ENCODE results near the gene MED29. TPM values are rescaled to one million over a fixed set of nuclear protein-coding genes. Genes with fewer than 3 reads are reported as not detected.
A peak's percentile ranks its signal among the peaks of the same experiment; 100 is the strongest.

Gene MED29
- total RNA-seq, 2 experiments from 2014 or later, result 32.3 to 34.5 TPM

GRCh38 chr19:39432677-39433025, 41.5 kb downstream of the MED29 start:
- no peaks in the 10 kb centered on the region for H3K9me3 Mint-ChIP-seq
- peaks cover 67% of the 10 kb centered on the region for H3K4me1 Mint-ChIP-seq
- peak overlapping the region; percentile 98 for H3K27ac Mint-ChIP-seq
- H3K36me3 Mint-ChIP-seq (ENCODE audit: low read depth), result peaks cover 45% of the 10 kb centered on the region
- H3K27me3 Mint-ChIP-seq, result no peaks in the 10 kb centered on the region
- POLR2A ChIA-PET, result interaction anchor here (0.9 to 6.8 kb wide), 8 partner anchors 13 to 97 kb away, joined by 3 to 157 read pairs (median 4); partner anchors contain the start of genes GMFG, MED29, SAMD4B and ZFP36
- H3K4me3 Mint-ChIP-seq, result no peak overlapping the region
- DNase-seq, result no peak
- CTCF ChIA-PET, result interaction anchor here (1.1 kb wide), 1 partner anchor 34 kb away, joined by 3 read pairs; no protein-coding TSS in a partner anchor

GRCh38 chr19:39433480-39434079, 42.4 kb downstream of the MED29 start:
- ChIA-PET CTCF (interaction anchor here (0.7 to 0.9 kb wide), 2 partner anchors 22 to 35 kb away, joined by 3 read pairs; no protein-coding TSS in a partner anchor), POLR2A (interaction anchor here (1.1 to 6.8 kb wide), 7 partner anchors 12 to 98 kb away, joined by 3 to 157 read pairs (median 13); partner anchors contain the start of genes GMFG, MED29, PAF1 and SUPT5H)
- peak overlapping the region; percentile 98 for H3K27ac Mint-ChIP-seq
- peak overlapping the region; percentile 99 for H3K4me3 Mint-ChIP-seq
- H3K4me1 Mint-ChIP-seq, result peaks cover 67% of the 10 kb centered on the region
- H3K9me3 Mint-ChIP-seq, result no peaks in the 10 kb centered on the region
- H3K27me3 Mint-ChIP-seq, result no peaks in the 10 kb centered on the region
- peaks cover 45% of the 10 kb centered on the region for H3K36me3 Mint-ChIP-seq (ENCODE audit: low read depth)
- DNase-seq, result no peak

GRCh38 chr19:39434123-39435076, 43.2 kb downstream of the MED29 start:
- H3K9me3 Mint-ChIP-seq, result no peaks in the 10 kb centered on the region
- no peaks in the 10 kb centered on the region for H3K27me3 Mint-ChIP-seq
- peak overlapping the region; percentile 98 for H3K27ac Mint-ChIP-seq
- no peak for DNase-seq
- CTCF ChIA-PET, result interaction anchor here (0.6 to 1.9 kb wide), 14 partner anchors 11 to 536 kb away, joined by 3 to 25 read pairs (median 8); partner anchors contain the start of genes EID2B, GMFG, MED29 and PAF1
- peaks cover 65% of the 10 kb centered on the region for H3K4me1 Mint-ChIP-seq
- peaks cover 45% of the 10 kb centered on the region for H3K36me3 Mint-ChIP-seq (ENCODE audit: low read depth)
- POLR2A ChIA-PET, result interaction anchor here (1.0 to 6.8 kb wide), 20 partner anchors 8 to 222 kb away, joined by 3 to 157 read pairs (median 14); partner anchors contain the start of genes EID2B, GMFG, MED29 and PAF1
- peak overlapping the region; percentile 99 for H3K4me3 Mint-ChIP-seq

- H3K36me3 Mint-ChIP-seq (ENCODE audit: low read depth), result peaks cover 44% of the 10 kb centered on the region
- POLR2A ChIA-PET, result interaction anchor here (0.6 to 6.8 kb wide), 46 partner anchors 9 to 1829 kb away, joined by 3 to 157 read pairs (median 5); partner anchors contain the start of genes ACTN4, EID2, EID2B and GMFG
- CTCF ChIA-PET, result interaction anchor here (0.6 to 1.9 kb wide), 17 partner anchors 9 to 535 kb away, joined by 3 to 25 read pairs (median 5); partner anchors contain the start of genes EID2B, GMFG, MED29 and PAF1
- peak within 1 kb of the TSS; percentile 98 for H3K27ac Mint-ChIP-seq
- peak; percentile 99 for DNase-seq
- no peaks in the 10 kb centered on the region for H3K27me3 Mint-ChIP-seq
- H3K4me3 Mint-ChIP-seq, result peak within 1 kb of the TSS; percentile 99
- no peaks in the 10 kb centered on the region for H3K9me3 Mint-ChIP-seq
- peaks cover 64% of the 10 kb centered on the region for H3K4me1 Mint-ChIP-seq
Measured at GRCh38 chr19:39435499-39436349, 44.5 kb downstream of the MED29 start, which contains the start of gene RPS16. Gene RPS16 (minus strand): TSS chr19:39435949. CDS start chr19:39435895, 54 bp downstream.

GRCh38 chr19:39436350-39436716, 45.2 kb downstream of the MED29 start:
- peak overlapping the region; percentile 98 for H3K27ac Mint-ChIP-seq
- H3K4me1 Mint-ChIP-seq, result peaks cover 61% of the 10 kb centered on the region
- H3K36me3 Mint-ChIP-seq (ENCODE audit: low read depth), result peaks cover 38% of the 10 kb centered on the region
- H3K9me3 Mint-ChIP-seq, result no peaks in the 10 kb centered on the region
- POLR2A ChIA-PET, result interaction anchor here (0.6 to 6.8 kb wide), 45 partner anchors 9 to 1828 kb away, joined by 3 to 157 read pairs (median 5); partner anchors contain the start of genes ACTN4, EID2, EID2B and GMFG
- no peak for DNase-seq
- no peaks in the 10 kb centered on the region for H3K27me3 Mint-ChIP-seq
- peak overlapping the region; percentile 99 for H3K4me3 Mint-ChIP-seq
- CTCF ChIA-PET, result interaction anchor here (0.9 to 1.9 kb wide), 15 partner anchors 9 to 534 kb away, joined by 3 to 25 read pairs (median 6); partner anchors contain the start of genes EID2B, GMFG, MED29 and PAF1

- POLR2A ChIA-PET, result interaction anchor here (1.0 kb wide), 2 partner anchors 31 to 42 kb away, joined by 3 read pairs; partner anchors contain the start of gene TIMM50
- no peak overlapping the region for H3K27ac Mint-ChIP-seq
Measured at GRCh38 chr19:39438270-39438934, 47.2 kb downstream of the MED29 start.

GRCh38 chr19:39444598-39445195, 53.5 kb downstream of the MED29 start:
- peak overlapping the region; percentile 91 for H3K4me3 Mint-ChIP-seq
- POLR2A ChIA-PET, result interaction anchor here (0.7 to 5.4 kb wide), 31 partner anchors 9 to 1070 kb away, joined by 3 to 133 read pairs (median 4); partner anchors contain the start of genes DLL3, DYRK1B, EID2B and MED29

More at GRCh38 chr19:39438270-39438934, 47.2 kb downstream of the MED29 start:
- DNase-seq, result no peak
- peaks cover 43% of the 10 kb centered on the region for H3K4me1 Mint-ChIP-seq
- H3K4me3 Mint-ChIP-seq, result no peak overlapping the region
- peaks cover 26% of the 10 kb centered on the region for H3K36me3 Mint-ChIP-seq (ENCODE audit: low read depth)
- H3K9me3 Mint-ChIP-seq, result no peaks in the 10 kb centered on the region
- CTCF ChIA-PET, result interaction anchor here (0.6 to 4.6 kb wide), 6 partner anchors 36 to 917 kb away, joined by 3 to 61 read pairs (median 4); partner anchors contain the start of gene EID2B
- no peaks in the 10 kb centered on the region for H3K27me3 Mint-ChIP-seq

GRCh38 chr19:39445196-39446111, 54.3 kb downstream of the MED29 start, which contains the start of gene SUPT5H:
Gene SUPT5H (plus strand): TSS chr19:39445582. CDS start chr19:39445891, 309 bp downstream.
- H3K27ac Mint-ChIP-seq, result peak within 1 kb of the TSS; percentile 94
- peak; percentile 99 for DNase-seq
- H3K4me3 Mint-ChIP-seq, result peak within 1 kb of the TSS; percentile 91
- peaks cover 50% of the 10 kb centered on the region for H3K4me1 Mint-ChIP-seq
- ChIA-PET POLR2A (interaction anchor here (0.5 to 5.4 kb wide), 33 partner anchors 9 to 1071 kb away, joined by 3 to 133 read pairs (median 4); partner anchors contain the start of genes DLL3, DYRK1B, EID2B and MED29), CTCF (interaction anchor here (0.5 to 2.8 kb wide), 11 partner anchors 10 to 516 kb away, joined by 3 to 16 read pairs (median 4); partner anchors contain the start of genes PLEKHG2 and RPS16)
- H3K27me3 Mint-ChIP-seq, result no peaks in the 10 kb centered on the region
- no peaks in the 10 kb centered on the region for H3K9me3 Mint-ChIP-seq
- peaks cover 38% of the 10 kb centered on the region for H3K36me3 Mint-ChIP-seq (ENCODE audit: low read depth)

More at GRCh38 chr19:39444598-39445195, 53.5 kb downstream of the MED29 start:
- Mint-ChIP-seq H3K9me3 (no peaks in the 10 kb centered on the region), H3K27me3 (no peaks in the 10 kb centered on the region), H3K4me1 (peaks cover 49% of the 10 kb centered on the region), H3K27ac (peak overlapping the region; percentile 94), H3K36me3 (ENCODE audit: low read depth) (peaks cover 35% of the 10 kb centered on the region)
- CTCF ChIA-PET, result interaction anchor here (0.6 to 2.8 kb wide), 11 partner anchors 9 to 515 kb away, joined by 3 to 16 read pairs (median 4); partner anchors contain the start of gene RPS16
- DNase-seq, result no peak

GRCh38 chr19:39446365-39447084, 55.3 kb downstream of the MED29 start:
- Mint-ChIP-seq H3K27me3 (no peaks in the 10 kb centered on the region), H3K9me3 (no peaks in the 10 kb centered on the region), H3K4me1 (peaks cover 52% of the 10 kb centered on the region), H3K27ac (peak overlapping the region; percentile 94), H3K4me3 (peak overlapping the region; percentile 91), H3K36me3 (ENCODE audit: low read depth) (peaks cover 43% of the 10 kb centered on the region)
- ChIA-PET CTCF (interaction anchor here (0.5 to 2.8 kb wide), 5 partner anchors 28 to 686 kb away, joined by 3 to 12 read pairs (median 3); partner anchors contain the start of gene EID2B), POLR2A (interaction anchor here (1.0 to 5.4 kb wide), 10 partner anchors 11 to 172 kb away, joined by 3 to 133 read pairs (median 6); partner anchors contain the start of genes EID2B, MED29, PAF1 and RPS16)
- DNase-seq, result no peak

Data from activated CD4-positive, alpha-beta memory T cell treated with anti-CD3 and anti-CD28 coated beads, Interleukin-2, amount 10 ng/mL, durations not matched to agents 7 days and 5 days (primary cell).